H9 (cell line): Measurements from ENCODE around the gene RASGRF2. TPM values are rescaled to one million over a fixed set of nuclear protein-coding genes. Genes with fewer than 3 reads are reported as not detected.
A peak's percentile ranks its signal among the peaks of the same experiment; 100 is the strongest.

Experiments
- DNase-seq: peaks from one replicate; pipeline ENCODE4 v3.0.0-alpha.2; 2017
- H2AFZ ChIP-seq: one replicate; pipeline ENCODE4 v1.6.1; 2013; ENCODE audit warnings: mild to moderate bottlenecking, low read length, control low read depth, moderate library complexity
- H2AK5ac ChIP-seq: 2 replicates; pipeline ENCODE4 v1.6.1; 2013; ENCODE audit warnings: low read length, control low read depth, mixed read lengths; ENCODE audit not compliant: insufficient read length
- H2BK120ac ChIP-seq: one replicate; pipeline ENCODE4 v1.6.1; 2013; ENCODE audit warnings: low read depth, mild to moderate bottlenecking, low read length, control low read depth, inconsistent platforms; ENCODE audit not compliant: poor library complexity, severe bottlenecking
- H2BK12ac ChIP-seq: 2 replicates; pipeline ENCODE4 v1.6.1; 2013; ENCODE audit warnings: low read length, control low read depth, mixed read lengths, low read depth; ENCODE audit not compliant: insufficient read length
- H2BK15ac ChIP-seq: 2 replicates; pipeline ENCODE4 v1.6.1; 2013; ENCODE audit warnings: low read depth, low read length, control low read depth
- H2BK20ac ChIP-seq: one replicate; pipeline ENCODE4 v1.6.1; 2013; ENCODE audit warnings: low read depth, mild to moderate bottlenecking, low read length, control low read depth, inconsistent platforms; ENCODE audit not compliant: poor library complexity, severe bottlenecking
- H2BK5ac ChIP-seq: 2 replicates; pipeline ENCODE4 v1.6.1; 2013; ENCODE audit warnings: low read length, control low read depth, mixed read lengths; ENCODE audit not compliant: insufficient read length
- H3K14ac ChIP-seq: 2 replicates; pipeline ENCODE4 v1.6.1; 2013; ENCODE audit warnings: low read length, control low read depth; ENCODE audit not compliant: insufficient read depth
- H3K18ac ChIP-seq: 2 replicates; pipeline ENCODE4 v1.6.1; 2013; ENCODE audit warnings: low read depth, mild to moderate bottlenecking, mixed read lengths, low read length, control low read depth; ENCODE audit not compliant: insufficient read length
- H3K23ac ChIP-seq: 2 replicates; pipeline ENCODE4 v1.6.1; 2013; ENCODE audit warnings: low read length, control low read depth, mixed read lengths, low read depth; ENCODE audit not compliant: insufficient read length
- H3K23me2 ChIP-seq: 2 replicates; pipeline ENCODE4 v1.6.1; 2013; ENCODE audit warnings: low read depth, mild to moderate bottlenecking, mixed read lengths, low read length, control low read depth; ENCODE audit not compliant: insufficient read length, poor library complexity, severe bottlenecking
- H3K27ac ChIP-seq: 2 replicates; pipeline ENCODE4 v1.5.1; 2013; ENCODE audit warnings: low read length, control low read depth, mixed read lengths, low read depth; ENCODE audit not compliant: insufficient read length
- H3K27me3 ChIP-seq: 2 replicates; pipeline ENCODE4 v1.6.1; 2013; ENCODE audit warnings: low read length, control low read depth, inconsistent platforms; ENCODE audit not compliant: insufficient read depth
- H3K4ac ChIP-seq: 2 replicates; pipeline ENCODE4 v1.6.1; 2013; ENCODE audit warnings: low read depth, mild to moderate bottlenecking, control low read depth, inconsistent platforms, low read length, moderate library complexity
- H3K4me1 ChIP-seq: 2 replicates; pipeline ENCODE4 v1.6.1; 2013; ENCODE audit warnings: low read length, control low read depth, inconsistent platforms; ENCODE audit not compliant: insufficient read depth
- H3K4me2 ChIP-seq: 2 replicates; pipeline ENCODE4 v1.6.1; 2013; ENCODE audit warnings: low read length, control low read depth, mixed read lengths; ENCODE audit not compliant: insufficient read length, insufficient read depth
- H3K56ac ChIP-seq: 2 replicates; pipeline ENCODE4 v1.6.1; 2013; ENCODE audit warnings: low read depth, mild to moderate bottlenecking, mixed read lengths, low read length, control low read depth; ENCODE audit not compliant: insufficient read length
- H3K79me1 ChIP-seq: 2 replicates; pipeline ENCODE4 v1.6.1; 2013; ENCODE audit warnings: low read depth, mild to moderate bottlenecking, moderate library complexity, low read length, control low read depth, inconsistent platforms; ENCODE audit not compliant: insufficient read depth, poor library complexity, severe bottlenecking
- H3K79me2 ChIP-seq: 2 replicates; pipeline ENCODE4 v1.6.1; 2013; ENCODE audit warnings: low read length, control low read depth, inconsistent platforms; ENCODE audit not compliant: insufficient read depth
- H3K9ac ChIP-seq: 2 replicates; pipeline ENCODE4 v1.6.1; 2013; ENCODE audit warnings: low read length, control low read depth, mixed read lengths; ENCODE audit not compliant: insufficient read length; ENCODE audit errors: extremely low read depth
- H3K9me3 ChIP-seq: one replicate; pipeline ENCODE4 v1.6.1; 2013; ENCODE audit warnings: low read depth, low read length, inconsistent platforms; ENCODE audit not compliant: control insufficient read depth
- H3T11ph ChIP-seq: one replicate; pipeline ENCODE4 v1.6.1; 2013; ENCODE audit warnings: mild to moderate bottlenecking, low read length, control low read depth, inconsistent platforms
- H4K20me1 ChIP-seq: one replicate; pipeline ENCODE4 v1.6.1; 2013; ENCODE audit not compliant: control insufficient read depth, insufficient read length, insufficient read depth
- H4K5ac ChIP-seq: 2 replicates; pipeline ENCODE4 v1.6.1; 2013; ENCODE audit warnings: low read depth, mild to moderate bottlenecking, mixed read lengths, low read length, control low read depth; ENCODE audit not compliant: insufficient read length
- H4K8ac ChIP-seq: replicated peaks from 2 replicates; pipeline ENCODE4 v1.6.1; 2013; ENCODE audit warnings: low read length, control low read depth, mixed read lengths, low read depth; ENCODE audit not compliant: insufficient read length
- H4K91ac ChIP-seq: 2 replicates; pipeline ENCODE4 v1.6.1; 2013; ENCODE audit warnings: low read depth, mild to moderate bottlenecking, moderate library complexity, mixed read lengths, low read length, control low read depth; ENCODE audit not compliant: insufficient read length
- H3K27ac Mint-ChIP-seq, 3 experiments: 2 replicates in 2 of 3; 3 replicates in 1 of 3; pipeline ENCODE4 v1.8.0; 2020 to 2021; ENCODE audit warnings: mixed read lengths in 3 of 3, mild to moderate bottlenecking in 1 of 3, moderate library complexity in 1 of 3
- H3K27me3 Mint-ChIP-seq: 2 replicates; pipeline ENCODE4 v1.8.0; 2021; ENCODE audit warnings: low read depth, mild to moderate bottlenecking, moderate library complexity, mixed read lengths
- H3K36me3 Mint-ChIP-seq, 3 experiments: 2 replicates in 2 of 3; 3 replicates in 1 of 3; pipeline ENCODE4 v1.8.0; 2020 to 2021; ENCODE audit warnings: low read depth in 3 of 3, mixed read lengths in 3 of 3; ENCODE audit not compliant: insufficient read depth in 1 of 3
- H3K4me1 Mint-ChIP-seq, 2 experiments: 2 replicates each; pipeline ENCODE4 v1.8.0; 2020; ENCODE audit warnings: mixed read lengths in 2 of 2
- H3K4me3 Mint-ChIP-seq, 2 experiments: 2 replicates in 1 of 2; 3 replicates in 1 of 2; pipeline ENCODE4 v1.8.0; 2020 to 2021; ENCODE audit warnings: mild to moderate bottlenecking in 2 of 2, mixed read lengths in 2 of 2, moderate library complexity in 1 of 2
- H3K9me3 Mint-ChIP-seq, 2 experiments: 2 replicates in 1 of 2; 3 replicates in 1 of 2; pipeline ENCODE4 v1.8.0; 2020; ENCODE audit warnings: mild to moderate bottlenecking in 2 of 2, mixed read lengths in 2 of 2, moderate library complexity in 1 of 2
- WGBS: extraction: QIAGEN DNeasy Blood & Tissue Kit; methylation state at CpG from one replicate; pipeline ENCODE4 v1.1.7; 2013; ENCODE audit warnings: missing lambda C conversion rate, low lambda C conversion rate, mixed read lengths; ENCODE audit not compliant: insufficient read length; ENCODE audit errors: extremely low coverage; 5-methylcytosine and 5-hydroxymethylcytosine counted together
- total RNA-seq: library from RNA; stranded (reverse); gene quantifications from 2 replicates; pipeline ENCODE4 v1.2.1, GENCODE V29; 2021
- TF ChIP-seq, protein P1 (sequence below): fragments of 200-600 bp; sonication (generic); conservative IDR thresholded peaks from 3 replicates; pipeline ENCODE4 v1.8.0; 2021; ENCODE audit warnings: antibody characterized with exemption, mild to moderate bottlenecking

The RASGRF2 gene
- total RNA-seq, 1 experiment from 2014 or later, result 13.5 TPM

DNA sequence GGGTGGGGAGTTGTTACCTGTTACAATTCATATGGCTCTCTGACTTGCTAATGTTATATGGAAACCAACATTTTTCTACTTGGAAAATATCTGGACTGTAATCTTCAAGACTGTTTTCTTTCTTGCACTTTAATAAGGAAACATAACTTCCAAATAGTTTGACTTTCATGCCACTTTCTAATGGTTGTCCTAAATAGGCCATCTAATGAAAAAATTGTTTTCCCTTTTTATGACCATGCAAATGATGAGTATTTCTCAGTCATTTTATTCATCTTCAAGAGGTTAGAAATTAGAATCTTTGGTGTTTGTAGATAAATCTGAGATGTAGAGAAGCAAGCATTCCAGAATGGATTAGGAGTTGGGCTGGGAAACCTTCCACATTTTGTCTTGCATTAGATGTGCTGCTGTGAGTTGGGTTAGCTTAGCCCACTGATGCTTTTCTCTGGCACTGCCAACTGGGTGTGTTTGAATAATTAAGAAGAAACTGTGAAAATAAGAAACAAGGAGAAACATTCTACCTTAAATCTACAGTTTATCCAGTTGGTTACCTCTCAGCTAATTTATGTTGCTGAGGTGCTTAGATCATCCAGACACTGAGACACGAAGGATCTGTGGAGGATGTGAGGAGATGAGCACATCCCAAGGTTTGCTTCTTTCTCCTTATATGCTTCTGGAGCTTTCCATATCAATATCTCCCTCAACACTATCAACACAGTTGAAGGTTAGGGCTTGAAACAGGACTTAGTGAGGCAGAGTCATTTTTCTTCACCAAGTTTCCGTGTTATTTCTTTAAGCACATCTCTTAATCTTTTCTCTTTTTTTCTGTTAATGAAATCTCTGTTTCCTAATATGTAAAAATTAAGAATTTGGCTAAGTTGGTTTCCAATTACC is 2.7 kb downstream of the RASGRF2 start:
- Mint-ChIP-seq H3K27me3 (peaks cover 20% of the 10 kb centered on the region), H3K27ac (no peak overlapping the region), H3K36me3 (peaks cover 0 to 4% (median 0%) of the 10 kb centered on the region in 3 experiments; a peak in 1 of 7 replicates), H3K4me3 (peak overlapping the region in 1 of 2 experiments; percentile 17; a peak in 3 of 5 replicates), H3K9me3 (peaks cover 3% of the 10 kb centered on the region in 2 experiments; a peak in 2 of 5 replicates), H3K4me1 (peaks cover 56 to 63% of the 10 kb centered on the region in 2 experiments)
- H3K4me2 ChIP-seq, result peak overlapping the region; percentile 52
- no peak overlapping the region for H2BK120ac ChIP-seq
- H3K79me2 ChIP-seq, result peaks cover 14% of the 10 kb centered on the region; the same call in 1 of the 2 replicates
- no peaks in the 10 kb centered on the region; the same call in none of the 2 replicates for H3K27me3 ChIP-seq
- no peak overlapping the region for H3K18ac ChIP-seq
- H3K23ac ChIP-seq, result no peak overlapping the region
- DNase-seq, result no peak
- no peaks in the 10 kb centered on the region for H4K20me1 ChIP-seq
- WGBS, result no CpG with 5 or more reads among the region's 2 CpGs
- H3K9ac ChIP-seq, result no peak overlapping the region
- no peak overlapping the region for H4K8ac ChIP-seq
- H3K4ac ChIP-seq, result no peak overlapping the region
- H4K91ac ChIP-seq, result no peak overlapping the region
- H3K79me1 ChIP-seq, result no peaks in the 10 kb centered on the region
- no peak overlapping the region for H2AFZ ChIP-seq
- peaks cover 11% of the 10 kb centered on the region for H3K23me2 ChIP-seq
- H3K9me3 ChIP-seq, result no peaks in the 10 kb centered on the region
- H3K56ac ChIP-seq, result no peak overlapping the region
- H3K27ac ChIP-seq, result no peak overlapping the region
- peaks cover 17% of the 10 kb centered on the region; the same call in 1 of the 2 replicates for H3K4me1 ChIP-seq
- H2BK5ac ChIP-seq, result no peak overlapping the region
- H4K5ac ChIP-seq, result no peak overlapping the region
- no peak overlapping the region for H2BK15ac ChIP-seq
- H3T11ph ChIP-seq, result no peak overlapping the region
- H2AK5ac ChIP-seq, result no peak overlapping the region
- no peak overlapping the region for H2BK12ac ChIP-seq
- no peak overlapping the region for H3K14ac ChIP-seq
- TF ChIP-seq, protein P1, sequence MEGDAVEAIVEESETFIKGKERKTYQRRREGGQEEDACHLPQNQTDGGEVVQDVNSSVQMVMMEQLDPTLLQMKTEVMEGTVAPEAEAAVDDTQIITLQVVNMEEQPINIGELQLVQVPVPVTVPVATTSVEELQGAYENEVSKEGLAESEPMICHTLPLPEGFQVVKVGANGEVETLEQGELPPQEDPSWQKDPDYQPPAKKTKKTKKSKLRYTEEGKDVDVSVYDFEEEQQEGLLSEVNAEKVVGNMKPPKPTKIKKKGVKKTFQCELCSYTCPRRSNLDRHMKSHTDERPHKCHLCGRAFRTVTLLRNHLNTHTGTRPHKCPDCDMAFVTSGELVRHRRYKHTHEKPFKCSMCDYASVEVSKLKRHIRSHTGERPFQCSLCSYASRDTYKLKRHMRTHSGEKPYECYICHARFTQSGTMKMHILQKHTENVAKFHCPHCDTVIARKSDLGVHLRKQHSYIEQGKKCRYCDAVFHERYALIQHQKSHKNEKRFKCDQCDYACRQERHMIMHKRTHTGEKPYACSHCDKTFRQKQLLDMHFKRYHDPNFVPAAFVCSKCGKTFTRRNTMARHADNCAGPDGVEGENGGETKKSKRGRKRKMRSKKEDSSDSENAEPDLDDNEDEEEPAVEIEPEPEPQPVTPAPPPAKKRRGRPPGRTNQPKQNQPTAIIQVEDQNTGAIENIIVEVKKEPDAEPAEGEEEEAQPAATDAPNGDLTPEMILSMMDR, result no peak
- no peak overlapping the region for H2BK20ac ChIP-seq
